ENCODE results near the gene CCDC33.
"Not testable (repeated sequence)": the region's sequence is repeated elsewhere in the genome, so short reads cannot be mapped to it uniquely, and the experiment has no call there.

CCDC33 gene

DNA sequence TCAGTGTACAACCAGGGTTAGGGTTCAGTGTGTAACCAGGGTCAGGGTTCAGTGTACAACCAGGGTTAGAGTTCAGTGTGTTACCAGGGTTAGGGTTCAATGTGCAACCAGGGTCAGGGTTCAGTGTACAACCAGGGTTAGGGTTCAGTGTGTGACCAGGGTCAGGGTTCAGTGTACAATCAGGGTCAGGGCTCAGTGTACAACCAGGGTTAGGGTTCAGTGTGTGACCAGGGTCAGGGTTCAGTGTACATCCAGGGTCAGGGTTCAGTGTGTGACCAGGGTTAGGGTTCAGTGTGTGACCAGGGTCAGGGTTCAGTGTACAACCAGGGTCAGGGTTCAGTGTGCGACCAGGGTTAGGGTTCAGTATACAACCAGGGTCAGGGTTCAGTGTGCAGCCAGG is 98.0 kb downstream of the CCDC33 start:
- DNase-seq (ENCODE audit: low read depth, low spot score), result no peak

DNA sequence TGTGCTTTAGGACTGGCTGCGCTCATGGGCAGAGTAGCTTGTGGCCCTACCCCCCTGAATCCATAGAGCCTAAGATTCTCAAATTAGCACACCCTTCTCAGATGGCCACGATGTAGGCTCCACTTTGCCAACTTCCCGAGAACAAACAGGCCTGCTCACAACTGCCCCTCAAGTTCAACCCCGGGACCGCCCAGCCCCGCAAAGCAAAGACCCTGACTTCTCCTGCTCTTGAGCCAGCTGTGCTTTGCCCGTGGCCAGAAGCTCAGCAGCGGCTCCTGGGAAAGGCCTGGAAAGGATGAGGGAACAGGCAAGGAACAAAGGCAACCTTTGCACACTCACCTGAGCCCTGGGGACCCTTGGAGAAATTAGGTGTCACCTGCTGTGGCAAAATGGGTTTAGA is 99.3 kb downstream of the CCDC33 start:
- DNase-seq (ENCODE audit: low read depth, low spot score), result no peak

DNA sequence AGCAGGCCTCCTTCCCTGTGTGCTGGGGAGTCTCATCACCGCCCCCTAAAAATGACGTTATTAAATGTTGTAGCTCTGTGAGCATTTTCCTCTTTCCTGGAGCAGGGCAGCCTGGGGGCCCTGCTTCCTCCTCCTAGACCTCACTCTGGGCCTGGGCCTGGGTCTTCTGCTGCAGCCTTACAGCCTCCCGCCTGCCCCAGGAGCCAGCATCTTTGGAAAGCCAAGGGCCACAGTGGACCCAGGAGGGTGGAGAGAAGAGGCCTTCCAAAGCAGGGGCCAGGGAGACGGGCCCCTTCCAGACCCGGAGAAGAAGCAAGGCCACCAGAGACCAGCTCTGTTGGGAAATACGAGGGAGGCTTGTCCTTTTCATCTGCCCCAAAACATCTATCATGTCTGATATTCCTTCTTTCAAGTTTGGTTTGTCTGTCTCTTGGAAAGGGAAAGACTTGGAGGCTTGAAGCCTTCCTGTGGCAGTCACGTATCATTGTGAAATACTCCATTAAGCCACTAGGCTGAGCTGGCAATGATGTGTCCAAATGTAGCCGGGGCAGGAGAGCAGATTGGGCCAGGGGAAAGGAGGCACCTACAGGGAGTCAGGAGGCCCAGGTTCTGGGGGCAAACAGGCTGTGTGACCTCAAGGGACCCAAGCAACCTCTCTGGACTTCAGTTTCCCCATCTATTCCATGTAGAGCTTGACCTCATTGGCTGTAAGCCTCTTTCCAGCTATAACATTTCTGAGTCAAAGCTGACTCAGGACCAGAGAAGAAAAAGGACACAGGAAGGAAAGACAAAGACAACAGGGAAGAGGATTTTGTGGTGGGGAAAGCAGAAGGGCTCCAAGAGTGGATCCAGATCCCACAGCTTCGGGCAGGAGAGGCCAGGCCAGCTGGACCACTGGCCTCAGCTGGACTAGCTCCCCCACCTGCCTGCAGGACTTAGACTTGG is 100.2 kb downstream of the CCDC33 start:
- DNase-seq (ENCODE audit: low read depth, low spot score), result no peak

GRCh38 chr15:74337146-74337545 is 101.0 kb downstream of the CCDC33 start:
- no peak for DNase-seq (ENCODE audit: low read depth, low spot score)

- no peak for DNase-seq (ENCODE audit: low read depth, low spot score)
Measured at GRCh38 chr15:74337607-74338211, 101.6 kb downstream of the CCDC33 start.

DNA sequence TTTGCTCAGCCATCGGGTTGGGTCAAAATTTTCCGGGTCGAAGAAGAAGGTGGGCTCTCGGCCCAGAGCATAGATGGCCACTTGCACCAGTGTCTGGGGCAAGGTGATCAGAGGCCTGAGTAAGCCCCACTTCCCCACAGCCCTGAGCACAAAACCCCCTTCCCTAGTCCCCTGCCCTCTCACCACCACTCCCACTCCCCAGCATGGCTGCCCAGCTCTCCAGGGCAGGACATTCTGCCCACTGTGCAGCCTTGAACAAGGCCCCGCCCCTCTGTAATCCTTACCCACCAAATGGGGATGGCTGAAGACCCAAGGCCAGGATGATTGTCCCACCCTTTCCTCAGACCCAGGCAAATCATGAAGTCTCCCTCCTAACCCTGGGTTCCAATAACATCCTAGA is 102.5 kb downstream of the CCDC33 start:
- DNase-seq (ENCODE audit: low read depth, low spot score), result no peak

GRCh38 chr15:74339371-74339770 is 103.2 kb downstream of the CCDC33 start:
- no peak for DNase-seq (ENCODE audit: low read depth, low spot score)

- DNase-seq (ENCODE audit: low read depth, low spot score), result no peak
Measured at GRCh38 chr15:74340150-74340549, 104.0 kb downstream of the CCDC33 start.

GRCh38 chr15:74343127-74343796 is 107.1 kb downstream of the CCDC33 start:
- DNase-seq (ENCODE audit: low read depth, low spot score), result no peak

DNA sequence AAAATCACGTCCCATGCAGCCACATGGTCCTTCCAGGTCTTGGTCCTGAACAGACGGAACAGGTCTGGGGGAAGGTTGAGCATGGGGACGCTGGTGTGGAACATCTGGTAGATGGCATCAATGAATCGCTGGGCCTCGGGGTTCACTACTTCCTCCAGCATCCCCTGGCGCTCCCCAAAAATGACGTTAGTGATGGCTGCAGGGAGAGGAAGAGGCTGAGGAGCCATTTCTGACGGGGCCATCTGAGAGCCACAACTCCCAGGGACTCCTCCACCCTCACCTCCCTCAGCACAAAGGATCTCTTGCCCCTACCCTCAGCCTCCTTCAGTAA is 107.6 kb downstream of the CCDC33 start:
- DNase-seq (ENCODE audit: low read depth, low spot score), result no peak

DNA sequence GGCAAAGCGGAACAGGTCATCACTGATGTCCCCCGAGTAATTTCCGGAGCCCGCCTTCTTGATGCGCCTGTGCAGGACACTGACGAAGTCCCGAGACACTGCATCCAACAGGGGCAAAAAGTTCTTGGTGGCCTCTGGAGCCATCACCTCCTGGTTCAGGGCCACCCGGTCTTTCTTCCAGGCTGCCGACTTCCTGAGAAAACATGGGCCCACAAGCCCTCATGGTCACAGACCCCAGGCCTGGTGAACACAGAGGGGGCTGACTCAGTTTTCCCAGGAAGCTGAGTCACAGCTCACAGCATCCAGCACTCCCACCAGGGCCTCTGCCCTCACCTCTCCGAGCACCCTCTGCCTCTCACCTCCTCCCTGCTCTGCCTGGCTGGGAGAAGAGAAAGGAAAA is 108.9 kb downstream of the CCDC33 start:
- no peak for DNase-seq (ENCODE audit: low read depth, low spot score)

DNA sequence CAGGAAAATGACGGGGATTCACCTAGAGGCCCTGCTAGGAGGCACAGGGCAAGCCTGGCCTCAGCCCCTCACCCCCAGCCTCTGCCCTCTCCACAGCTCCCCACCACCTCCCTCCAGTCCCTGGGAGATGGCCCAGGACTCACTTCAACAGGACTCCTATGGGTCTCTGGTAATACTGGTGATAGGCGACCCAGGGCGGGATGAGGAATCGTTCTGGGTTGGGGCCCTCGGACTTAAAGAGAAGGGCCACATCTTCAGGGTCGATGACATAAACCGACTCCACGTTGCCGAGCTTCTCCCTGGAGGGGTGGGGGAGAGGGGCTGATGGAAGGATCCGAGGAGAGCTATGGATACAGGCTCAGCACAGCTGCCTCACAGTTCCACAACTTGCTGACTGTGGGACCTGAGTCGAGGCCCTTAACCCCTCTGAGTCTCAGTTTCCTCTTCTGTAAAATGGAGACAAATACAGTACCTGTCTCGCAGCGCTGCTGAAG is 111.7 kb downstream of the CCDC33 start:
- no peak for DNase-seq (ENCODE audit: low read depth, low spot score)

- no peak for DNase-seq (ENCODE audit: low read depth, low spot score)
Measured at GRCh38 chr15:74349241-74349778, 113.2 kb downstream of the CCDC33 start.

- DNase-seq (ENCODE audit: low read depth, low spot score), result no peak
Measured at GRCh38 chr15:74350295-74351275, 114.5 kb downstream of the CCDC33 start.

DNA sequence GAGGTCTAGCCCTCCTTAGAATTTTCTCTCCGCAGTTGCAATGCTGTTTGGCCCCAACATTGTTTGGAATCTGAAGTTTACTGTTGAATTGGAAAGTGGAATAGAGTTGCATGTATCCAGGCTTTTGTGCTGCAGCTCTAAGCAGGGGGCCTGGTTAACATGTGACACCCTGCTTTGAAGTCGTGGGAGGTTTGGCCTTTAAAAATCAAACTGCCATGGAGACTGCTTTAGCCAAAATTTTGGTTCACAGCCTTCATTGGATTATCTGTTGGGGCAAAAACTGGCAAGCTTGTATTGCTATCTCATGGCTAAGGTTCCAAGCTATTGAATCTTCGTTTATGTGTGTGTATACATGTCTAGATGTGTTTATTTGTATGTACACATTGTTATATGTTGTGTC is 115.5 kb downstream of the CCDC33 start:
- no peak for DNase-seq (ENCODE audit: low read depth, low spot score)

GRCh38 chr15:74352393-74352910 is 116.3 kb downstream of the CCDC33 start:
- no peak for DNase-seq (ENCODE audit: low read depth, low spot score)

DNA sequence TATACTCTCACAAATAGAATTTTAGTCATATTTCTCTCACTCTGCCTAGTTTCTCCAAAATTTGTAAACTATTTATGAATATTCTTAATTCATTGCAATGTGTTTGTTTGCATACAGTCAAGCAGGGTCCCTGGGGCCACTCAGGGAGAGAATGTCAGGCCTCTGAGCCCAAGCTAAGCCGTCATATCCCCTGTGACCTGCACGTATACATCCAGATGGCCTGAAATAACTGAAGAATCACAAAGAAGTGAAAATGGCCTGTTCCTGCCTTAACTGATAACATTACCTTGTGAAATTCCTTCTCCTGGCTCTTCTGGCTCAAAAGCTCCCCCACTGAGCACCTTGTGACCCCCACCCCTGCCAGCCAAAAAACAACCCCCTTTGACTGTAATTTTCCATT is 117.9 kb downstream of the CCDC33 start:
- DNase-seq (ENCODE audit: low read depth, low spot score), result not testable (repeated sequence)

DNA sequence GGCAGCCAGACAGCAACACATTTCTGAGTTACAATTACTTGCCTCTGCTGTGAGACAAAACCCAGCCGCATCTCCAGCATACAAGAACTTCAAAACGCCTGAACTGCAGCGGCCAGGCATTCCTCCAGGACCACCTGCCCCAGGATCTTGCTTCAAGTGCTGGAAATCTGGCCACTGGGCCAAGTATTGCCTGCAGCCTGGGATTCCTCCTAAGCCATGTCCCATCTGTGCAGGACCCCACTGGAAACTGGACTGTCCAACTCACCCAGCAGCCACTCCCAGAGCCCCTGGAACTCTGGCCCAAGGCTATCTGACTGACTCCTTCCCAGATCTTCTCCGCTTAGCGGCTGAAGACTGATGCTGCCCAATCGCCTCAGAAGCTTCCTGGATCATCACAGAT is 119.9 kb downstream of the CCDC33 start:
- DNase-seq (ENCODE audit: low read depth, low spot score), result not testable (repeated sequence)

- not testable (repeated sequence) for DNase-seq (ENCODE audit: low read depth, low spot score)
Measured at GRCh38 chr15:74357514-74357913, 121.4 kb downstream of the CCDC33 start.

GRCh38 chr15:74359376-74359775 is 123.2 kb downstream of the CCDC33 start:
- not testable (repeated sequence) for DNase-seq (ENCODE audit: low read depth, low spot score)

GRCh38 chr15:74360855-74361254 is 124.7 kb downstream of the CCDC33 start:
- not testable (repeated sequence) for DNase-seq (ENCODE audit: low read depth, low spot score)
